ENCODE measurements around the gene FAU.

FAU gene

GRCh38 chr11:65107751-65108468 lies 14.0 kb downstream of the FAU start:
- no peak for DNase-seq (ENCODE audit: low read depth)

GRCh38 chr11:65107078-65107477 lies 14.9 kb downstream of the FAU start:
- DNase-seq (ENCODE audit: low read depth), result no peak

- no peak for DNase-seq (ENCODE audit: low read depth)
Measured at GRCh38 chr11:65104628-65105027, 17.3 kb downstream of the FAU start.

GRCh38 chr11:65103476-65103875 lies 18.5 kb downstream of the FAU start:
- DNase-seq (ENCODE audit: low read depth), result peak; percentile 24

- DNase-seq (ENCODE audit: low read depth), result no peak
Measured at GRCh38 chr11:65102142-65103095, 19.5 kb downstream of the FAU start.

- no peak for DNase-seq (ENCODE audit: low read depth)
Measured at GRCh38 chr11:65100674-65101350, 21.1 kb downstream of the FAU start.

GRCh38 chr11:65096926-65097325 lies 25.0 kb downstream of the FAU start:
- no peak for DNase-seq (ENCODE audit: low read depth)

GRCh38 chr11:65095974-65096806 lies 25.7 kb downstream of the FAU start, which contains the start of gene VPS51:
TSS of gene VPS51 (plus strand) at chr11:65096214. CDS start at chr11:65096251, 37 bp downstream.
- peak; percentile 94 for DNase-seq (ENCODE audit: low read depth)

GRCh38 chr11:65095427-65095826 lies 26.5 kb downstream of the FAU start:
- no peak for DNase-seq (ENCODE audit: low read depth)

- DNase-seq (ENCODE audit: low read depth), result no peak
Measured at GRCh38 chr11:65090628-65091027, 31.3 kb downstream of the FAU start.

- DNase-seq (ENCODE audit: low read depth), result no peak
Measured at GRCh38 chr11:65089621-65090020, 32.3 kb downstream of the FAU start.

- no peak for DNase-seq (ENCODE audit: low read depth)
Measured at GRCh38 chr11:65087827-65088226, 34.1 kb downstream of the FAU start.

- DNase-seq (ENCODE audit: low read depth), result no peak
Measured at GRCh38 chr11:65087216-65087615, 34.7 kb downstream of the FAU start.

GRCh38 chr11:65086809-65087208 lies 35.1 kb downstream of the FAU start:
- no peak for DNase-seq (ENCODE audit: low read depth)

GRCh38 chr11:65085446-65085845 lies 36.5 kb downstream of the FAU start:
- DNase-seq (ENCODE audit: low read depth), result no peak

GRCh38 chr11:65084598-65085375 lies 37.1 kb downstream of the FAU start:
- DNase-seq (ENCODE audit: low read depth), result no peak

- DNase-seq (ENCODE audit: low read depth), result peak; percentile 90
Measured at GRCh38 chr11:65083834-65084597, 37.9 kb downstream of the FAU start, which contains the start of the genes CDCA5 and ZFPL1. TSS of gene CDCA5 (minus strand) at chr11:65084040. CDS start at chr11:65083978, 62 bp downstream. TSS of gene ZFPL1 (plus strand) at chr11:65084222. CDS start at chr11:65084699, 477 bp downstream.

GRCh38 chr11:65083134-65083833 lies 38.6 kb downstream of the FAU start:
- DNase-seq (ENCODE audit: low read depth), result no peak

- no peak for DNase-seq (ENCODE audit: low read depth)
Measured at GRCh38 chr11:65078786-65079342, 43.1 kb downstream of the FAU start.
